Measurements from ENCODE around the gene SS18L1. TPM values are rescaled to one million over a fixed set of nuclear protein-coding genes. Genes with fewer than 3 reads are reported as not detected.

SS18L1 gene
- total RNA-seq, 4 donors from 2014 or later: 12.4 to 23.1 (median 13.7) TPM

DNA sequence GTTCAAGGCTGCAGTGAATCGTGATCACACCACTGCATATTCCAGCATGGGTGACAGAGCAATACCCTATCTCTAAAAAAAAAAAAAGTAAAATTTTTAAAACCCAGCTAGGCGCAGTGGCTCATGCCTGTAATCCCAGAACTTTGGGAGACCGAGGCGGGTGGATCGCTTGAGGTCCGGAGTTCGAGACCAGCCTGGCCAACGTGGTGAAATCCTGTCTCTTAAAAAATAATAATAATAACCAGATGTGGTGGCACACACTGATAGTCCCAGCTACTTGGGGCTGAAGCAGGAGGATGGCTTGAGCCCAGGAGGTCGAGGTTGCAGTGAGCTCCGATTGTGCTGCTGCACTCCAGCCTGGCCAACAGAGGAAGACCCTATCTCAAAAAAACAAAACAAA, 52.7 kb downstream of the SS18L1 start:
- Histone ChIP-seq H3K27me3 (no peaks in the 10 kb centered on the region), H3K36me3 (peaks cover 0 to 92% (median 11%) of the 10 kb centered on the region in 3 donors), H3K4me3 (no peak overlapping the region), H3K27ac (no peak overlapping the region), H3K4me1 (no peaks in the 10 kb centered on the region), H3K9me3 (no peaks in the 10 kb centered on the region)
- TF ChIP-seq, protein P1, sequence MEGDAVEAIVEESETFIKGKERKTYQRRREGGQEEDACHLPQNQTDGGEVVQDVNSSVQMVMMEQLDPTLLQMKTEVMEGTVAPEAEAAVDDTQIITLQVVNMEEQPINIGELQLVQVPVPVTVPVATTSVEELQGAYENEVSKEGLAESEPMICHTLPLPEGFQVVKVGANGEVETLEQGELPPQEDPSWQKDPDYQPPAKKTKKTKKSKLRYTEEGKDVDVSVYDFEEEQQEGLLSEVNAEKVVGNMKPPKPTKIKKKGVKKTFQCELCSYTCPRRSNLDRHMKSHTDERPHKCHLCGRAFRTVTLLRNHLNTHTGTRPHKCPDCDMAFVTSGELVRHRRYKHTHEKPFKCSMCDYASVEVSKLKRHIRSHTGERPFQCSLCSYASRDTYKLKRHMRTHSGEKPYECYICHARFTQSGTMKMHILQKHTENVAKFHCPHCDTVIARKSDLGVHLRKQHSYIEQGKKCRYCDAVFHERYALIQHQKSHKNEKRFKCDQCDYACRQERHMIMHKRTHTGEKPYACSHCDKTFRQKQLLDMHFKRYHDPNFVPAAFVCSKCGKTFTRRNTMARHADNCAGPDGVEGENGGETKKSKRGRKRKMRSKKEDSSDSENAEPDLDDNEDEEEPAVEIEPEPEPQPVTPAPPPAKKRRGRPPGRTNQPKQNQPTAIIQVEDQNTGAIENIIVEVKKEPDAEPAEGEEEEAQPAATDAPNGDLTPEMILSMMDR (IDR thresholded peaks at IDR 0.05): no peak
- TF ChIP-seq EP300 (IDR thresholded peaks at IDR 0.05): no peak
- DNase-seq (ENCODE audit: low spot score in 2 of 2): no peak
- 93 to 94% methylated on average over 10 of the region's 10 CpGs for WGBS, 2 donors

DNA sequence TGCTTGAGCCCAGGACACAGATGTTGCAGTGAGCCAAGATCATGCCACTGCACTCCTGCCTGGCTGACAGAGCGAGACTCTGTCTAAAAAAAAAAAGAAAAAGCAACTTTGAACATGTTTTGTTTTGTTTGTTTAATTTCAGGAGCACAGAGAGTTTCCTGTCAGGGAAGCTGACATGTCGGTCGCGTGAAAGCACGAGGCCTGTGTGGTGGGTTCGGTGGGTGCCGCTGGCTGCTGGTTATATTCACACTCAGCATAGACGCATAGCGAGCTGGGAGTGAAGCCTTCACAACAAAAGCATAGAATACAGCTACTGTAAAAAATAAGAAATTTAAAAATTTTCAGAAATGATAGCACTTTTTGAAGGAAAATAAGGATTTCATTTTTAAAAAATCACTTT, 53.7 kb downstream of the SS18L1 start:
- WGBS, 2 donors: 88 to 95% methylated on average over 9 of the region's 9 CpGs
- peaks cover 0 to 92% (median 20%) of the 10 kb centered on the region in 3 donors for H3K36me3 ChIP-seq
- no peaks in the 10 kb centered on the region for H3K27me3 ChIP-seq
- H3K4me1 ChIP-seq: no peaks in the 10 kb centered on the region
- TF ChIP-seq, protein P1 (IDR thresholded peaks at IDR 0.05): no peak
- TF ChIP-seq EP300 (IDR thresholded peaks at IDR 0.05) (no peak), POLR2A (IDR thresholded peaks at IDR 0.05) (no peak)
- H3K27ac ChIP-seq: no peak overlapping the region
- DNase-seq (ENCODE audit: low spot score in 2 of 2): no peak
- H3K4me3 ChIP-seq: no peak overlapping the region
- H3K9me3 ChIP-seq: no peaks in the 10 kb centered on the region

DNA sequence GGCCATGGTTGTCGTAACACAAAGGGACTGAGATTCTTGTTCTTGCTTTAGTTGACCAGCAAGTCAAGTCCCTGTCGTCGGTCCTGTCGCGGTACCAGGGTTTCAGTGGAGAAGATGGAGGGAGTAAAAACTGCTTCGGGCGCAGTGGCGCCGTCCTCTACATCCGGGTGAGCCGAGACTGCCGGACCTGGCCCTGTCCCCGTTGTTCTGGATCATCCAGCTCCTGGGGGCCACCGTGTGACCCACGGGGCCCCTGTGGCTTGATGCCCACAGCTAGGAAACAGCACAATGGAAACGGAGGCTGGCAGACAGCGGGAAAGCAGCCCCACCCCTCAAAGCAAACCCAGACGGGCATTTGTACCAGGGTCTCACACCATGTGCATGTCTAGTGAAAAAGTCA, 54.2 kb downstream of the SS18L1 start:
- Histone ChIP-seq H3K36me3 (peaks cover 0 to 92% (median 20%) of the 10 kb centered on the region in 3 donors), H3K4me1 (no peaks in the 10 kb centered on the region), H3K27me3 (no peaks in the 10 kb centered on the region), H3K4me3 (no peak overlapping the region), H3K9me3 (no peaks in the 10 kb centered on the region), H3K27ac (no peak overlapping the region)
- 90 to 91% methylated on average over 18 of the region's 18 CpGs for WGBS, 2 donors
- TF ChIP-seq POLR2A (IDR thresholded peaks at IDR 0.05): no peak
- TF ChIP-seq, protein P1 (IDR thresholded peaks at IDR 0.05): no peak
- no peak for DNase-seq (ENCODE audit: low spot score in 2 of 2)

DNA sequence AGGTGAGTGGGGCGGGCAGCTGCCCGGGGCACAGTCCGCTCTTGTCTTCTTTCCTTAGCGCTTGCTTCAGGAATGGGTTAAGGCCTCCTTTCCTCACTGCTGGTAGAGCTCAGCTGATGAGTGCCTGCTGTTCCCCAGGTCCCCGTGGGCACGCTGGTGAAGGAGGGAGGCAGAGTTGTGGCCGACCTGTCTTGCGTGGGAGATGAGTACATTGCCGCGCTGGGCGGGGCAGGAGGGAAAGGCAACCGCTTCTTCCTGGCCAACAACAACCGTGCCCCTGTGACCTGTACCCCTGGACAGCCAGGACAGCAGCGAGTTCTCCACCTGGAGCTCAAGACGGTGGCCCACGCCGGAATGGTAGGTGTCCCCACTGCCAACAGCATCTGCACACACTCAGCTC, 54.9 kb downstream of the SS18L1 start:
- no peak for DNase-seq (ENCODE audit: low spot score in 2 of 2)
- H3K9me3 ChIP-seq: no peaks in the 10 kb centered on the region
- no peaks in the 10 kb centered on the region for H3K4me1 ChIP-seq
- no peaks in the 10 kb centered on the region for H3K27me3 ChIP-seq
- no peak for TF ChIP-seq POLR2A (IDR thresholded peaks at IDR 0.05)
- no peak for TF ChIP-seq EP300 (IDR thresholded peaks at IDR 0.05)
- TF ChIP-seq, protein P1 (IDR thresholded peaks at IDR 0.05): no peak
- WGBS, 2 donors: 85 to 89% methylated on average over 16 to 17 of the region's 17 CpGs
- no peak overlapping the region for H3K27ac ChIP-seq
- H3K36me3 ChIP-seq: peaks cover 0 to 92% (median 17%) of the 10 kb centered on the region in 3 donors
- H3K4me3 ChIP-seq: no peak overlapping the region

DNA sequence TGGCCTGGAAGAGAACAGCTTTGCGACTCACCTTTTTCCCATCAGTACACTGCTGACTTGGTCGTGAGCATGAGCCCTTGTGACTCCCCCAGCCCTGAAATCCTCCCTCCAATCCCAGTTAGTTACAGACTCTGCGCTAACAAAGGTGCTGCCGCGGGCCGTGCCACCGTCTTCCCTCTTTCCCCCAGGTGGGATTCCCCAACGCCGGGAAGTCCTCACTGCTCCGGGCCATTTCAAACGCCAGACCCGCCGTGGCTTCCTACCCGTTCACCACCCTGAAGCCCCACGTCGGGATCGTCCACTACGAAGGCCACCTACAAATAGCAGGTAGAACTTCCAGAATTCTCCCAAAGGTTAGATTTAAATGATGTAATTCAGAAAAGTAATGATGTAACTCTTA, 55.4 kb downstream of the SS18L1 start:
- H3K4me3 ChIP-seq: no peak overlapping the region
- H3K9me3 ChIP-seq: no peaks in the 10 kb centered on the region
- DNase-seq (ENCODE audit: low spot score in 2 of 2): no peak
- no peak overlapping the region for H3K27ac ChIP-seq
- no peaks in the 10 kb centered on the region for H3K4me1 ChIP-seq
- H3K36me3 ChIP-seq: peaks cover 0 to 93% (median 13%) of the 10 kb centered on the region in 3 donors
- no peaks in the 10 kb centered on the region for H3K27me3 ChIP-seq
- TF ChIP-seq, protein P1 (IDR thresholded peaks at IDR 0.05): no peak
- TF ChIP-seq EP300 (IDR thresholded peaks at IDR 0.05) (no peak), POLR2A (IDR thresholded peaks at IDR 0.05) (no peak)
- 99% methylated on average over 18 of the region's 18 CpGs for WGBS, 2 donors
